ENCODE data around the gene OVAAL. TPM values are rescaled to one million over a fixed set of nuclear protein-coding genes. Genes with fewer than 3 reads are reported as not detected.

Gene OVAAL
- total and polyA plus RNA-seq, 2 of the 4 experiments (the other 2 are of a cell fraction): not detected

DNA sequence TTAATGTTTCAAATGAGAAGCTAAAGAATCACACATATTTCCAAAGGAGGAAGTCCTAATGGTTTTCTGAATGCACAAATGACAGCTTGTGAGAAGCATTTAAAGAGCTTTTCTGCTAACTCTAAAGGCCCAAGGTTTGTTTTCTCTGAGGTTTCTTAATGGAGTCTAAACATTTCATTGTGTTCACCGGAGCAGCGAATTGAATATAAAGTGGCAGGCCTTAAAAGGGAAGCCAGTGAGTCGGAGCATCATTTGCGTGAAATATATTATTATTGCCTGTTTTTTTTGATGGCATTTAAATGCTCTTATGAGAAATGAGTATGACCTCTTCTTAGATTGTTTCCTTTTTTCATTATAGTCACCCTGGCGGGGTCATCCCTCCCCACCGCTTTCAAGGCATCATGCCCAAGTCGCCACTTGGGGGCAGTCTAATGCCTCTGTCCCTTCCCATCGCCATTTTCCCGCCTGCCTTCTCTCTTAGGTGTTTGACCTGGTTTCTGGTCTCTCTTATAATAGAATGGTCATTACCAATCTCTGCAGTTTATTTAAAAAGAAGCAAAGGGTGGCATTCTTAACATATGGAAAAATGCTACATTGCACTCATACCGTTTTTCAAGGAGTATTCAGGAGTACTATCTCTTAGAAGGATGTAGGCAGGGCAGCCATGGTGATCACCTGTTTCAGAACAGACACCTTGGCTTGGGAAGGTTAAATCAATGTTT, 25.3 kb upstream of the OVAAL start:
- Histone ChIP-seq H3K4me1 (ENCODE audit: control insufficient read depth, insufficient read depth, low read length) (no peaks in the 10 kb centered on the region), H4K5ac (ENCODE audit: low read depth, low read length) (no peak overlapping the region), H4K91ac (ENCODE audit: insufficient read depth, low read depth, low read length) (no peak overlapping the region; the same call in 1 of the 2 replicates), H4K20me1 (ENCODE audit: insufficient read depth, low read length) (no peaks in the 10 kb centered on the region), H3K9me3 (ENCODE audit: control insufficient read depth, insufficient read depth, low read length) (no peaks in the 10 kb centered on the region), H4K8ac (ENCODE audit: low read depth in 2 of 2, low read length in 2 of 2) (no peak overlapping the region), H2BK120ac (ENCODE audit: low read depth, low read length) (no peak overlapping the region; the same call in 1 of the 2 replicates), H2AFZ (replicated peaks; ENCODE audit: low read length, poor library complexity) (no peak overlapping the region), H3K4me2 (ENCODE audit: low read depth, low read length) (no peak overlapping the region), H3K9me1 (ENCODE audit: insufficient read depth, low read length) (no peaks in the 10 kb centered on the region), H3K23ac (ENCODE audit: low read depth, low read length) (no peak overlapping the region), H2BK5ac (ENCODE audit: low read depth, low read length, poor library complexity, severe bottlenecking) (no peak overlapping the region), H2AK5ac (ENCODE audit: low read depth, low read length) (no peak overlapping the region), H3K27ac (ENCODE audit: insufficient read depth, low read length) (no peak overlapping the region), H2AK9ac (replicated peaks; ENCODE audit: low read depth, low read length, poor library complexity) (no peak overlapping the region), H3K4ac (ENCODE audit: low read depth, low read length) (no peak overlapping the region), H3K14ac (replicated peaks; ENCODE audit: low read depth, low read length) (no peak overlapping the region), H3K36me3 (ENCODE audit: control insufficient read depth, insufficient read depth, low read length) (no peaks in the 10 kb centered on the region), H3K9ac (ENCODE audit: low read depth, low read length) (no peak overlapping the region), H3K56ac (ENCODE audit: extremely low read depth, insufficient read depth, low read length) (no peak overlapping the region), H2BK15ac (ENCODE audit: low read depth, low read length) (no peak overlapping the region), H2BK20ac (ENCODE audit: low read depth, low read length) (no peak overlapping the region; the same call in 1 of the 2 replicates), H3K4me3 (ENCODE audit: insufficient read depth, low read depth, low read length) (no peak overlapping the region), H3K18ac (ENCODE audit: low read depth, low read length) (no peak overlapping the region), H3K79me1 (ENCODE audit: low read depth in 1 of 2, low read length in 2 of 2) (no peaks in the 10 kb centered on the region), H3K27me3 (ENCODE audit: control insufficient read depth, insufficient read depth, low read length) (0 out of 2 replicates have a peak, but pooled peaks cover 2% of the 10 kb centered on the region)
- WGBS, 2 experiments (ENCODE audit: extremely low coverage in 2 of 2, insufficient read length in 1 of 2): no CpG with 5 or more reads among the region's 10 CpGs
- CTCF ChIA-PET: interaction anchor here (0.7 to 2.5 kb wide), 6 partner anchors 17 to 380 kb away, joined by 3 to 8 read pairs (median 6); partner anchors contain the start of gene KIAA1614
- TF ChIP-seq CTCF (conservative IDR thresholded peaks at IDR 0.05; ENCODE audit: low read depth, low read length): peak; percentile 91
- no peak for TF ChIP-seq RFX5 (IDR thresholded peaks at IDR 0.05; ENCODE audit: low read depth, low read length)
- TF ChIP-seq SMC3 (IDR thresholded peaks at IDR 0.05; ENCODE audit: low read depth, low read length): peak; percentile 93
- no peak for TF ChIP-seq ELK1 (IDR thresholded peaks at IDR 0.05; ENCODE audit: borderline replicate concordance, low read depth, low read length)
- no peak for TF ChIP-seq POLR2A (IDR thresholded peaks at IDR 0.05; ENCODE audit: low read depth, low read length)
- TF ChIP-seq RAD21 (IDR thresholded peaks at IDR 0.05; ENCODE audit: low read length): peak; percentile 96
- ATAC-seq (ENCODE audit: low read depth): peak; percentile 75
- no TSS peak for BruUV-seq (replicated peaks)
- dilution Hi-C loops (cut with HindIII; ENCODE audit: low sequenced_read_pairs, unreplicated experiment) (no loop called here), in situ Hi-C loops (cut with MboI; ENCODE audit: low sequenced_read_pairs) (no loop called here), intact Hi-C loops (cut with micrococcal nuclease) (loop anchor here (2.0 to 5.0 kb wide), 3 partner anchors 99 to 634 kb away; partner anchors contain the start of gene XPR1)
- POLR2A ChIA-PET (ENCODE audit: unreplicated experiment): no interaction called here
- DNase-seq: peak; percentile 64

All from IMR-90 (cell line).